Thymus (tissue), 11 donors: ENCODE measurements around the gene NCOA1. TPM values are rescaled to one million over a fixed set of nuclear protein-coding genes. Genes with fewer than 3 reads are reported as not detected.

Experiments used
- DNase-seq, 9 donors: peaks; one replicate each; pipeline ENCODE4 v3.0.0-alpha.2; 2013; ENCODE audit warnings: low spot score in 9 of 9, low read depth in 6 of 9, missing footprints in 1 of 9
- H3K27ac ChIP-seq, 2 donors: one replicate each; pipeline ENCODE4 v1.5.1; 2013; ENCODE audit warnings: control low read depth in 1 of 2, low read depth in 1 of 2, low read length in 1 of 2, mild to moderate bottlenecking in 1 of 2, moderate library complexity in 1 of 2
- H3K27me3 ChIP-seq, 2 donors: one replicate each; pipeline ENCODE4 v1.5.1; 2013; ENCODE audit warnings: low read length in 1 of 2; ENCODE audit not compliant: control insufficient read depth in 2 of 2, insufficient read depth in 1 of 2
- H3K36me3 ChIP-seq, 2 donors: one replicate each; pipeline ENCODE4 v1.5.1; 2013; ENCODE audit warnings: low read length in 1 of 2, mild to moderate bottlenecking in 1 of 2, moderate library complexity in 1 of 2; ENCODE audit not compliant: control insufficient read depth in 2 of 2, insufficient read depth in 2 of 2
- H3K4me1 ChIP-seq, 2 donors: one replicate each; pipeline ENCODE4 v1.5.1; 2013; ENCODE audit warnings: low read length in 2 of 2; ENCODE audit not compliant: control insufficient read depth in 2 of 2, insufficient read depth in 2 of 2
- H3K4me3 ChIP-seq, 2 donors: one replicate each; pipeline ENCODE4 v1.5.1; 2013; ENCODE audit warnings: low read length in 2 of 2, control low read depth in 1 of 2, mild to moderate bottlenecking in 1 of 2
- H3K9me3 ChIP-seq, 2 donors: one replicate each; pipeline ENCODE4 v1.5.1; 2013; ENCODE audit warnings: low read length in 1 of 2, mild to moderate bottlenecking in 1 of 2; ENCODE audit not compliant: control insufficient read depth in 2 of 2, insufficient read depth in 1 of 2
- WGBS: extraction: QIAGEN DNeasy Blood & Tissue Kit; methylation state at CpG from one replicate; pipeline ENCODE4 v1.1.7; 2013; 5-methylcytosine and 5-hydroxymethylcytosine counted together
- polyA plus RNA-seq: library from polyadenylated mRNA; stranded (reverse); fragments of 200-250 nt; gene quantifications from one replicate; pipeline ENCODE4 v1.2.3, GENCODE V29; 2013
- total RNA-seq: library from RNA; stranded (reverse); fragments of 120-200 nt; gene quantifications from one replicate; pipeline ENCODE4 v1.2.4, GENCODE V29; 2013
- donor health status: healthy.

The NCOA1 gene
- total and polyA plus RNA-seq, 2 donors, result 12.4 to 22.3 TPM

- Histone ChIP-seq H3K9me3 (no peaks in the 10 kb centered on the region), H3K27me3 (no peaks in the 10 kb centered on the region), H3K36me3 (peaks cover 79 to 84% of the 10 kb centered on the region in 2 donors), H3K4me1 (no peaks in the 10 kb centered on the region), H3K4me3 (no peak overlapping the region), H3K27ac (no peak overlapping the region)
- WGBS, result 99% methylated on average over 4 of the region's 4 CpGs
- no peak for DNase-seq
Observed at GRCh38 chr2:24816884-24817283, 325.8 kb downstream of the NCOA1 start.

GRCh38 chr2:24818721-24819167 lies 327.7 kb downstream of the NCOA1 start:
- no peak for DNase-seq
- H3K36me3 ChIP-seq, result peaks cover 87 to 94% of the 10 kb centered on the region in 2 donors

GRCh38 chr2:24819442-24820174 lies 328.6 kb downstream of the NCOA1 start:
- Histone ChIP-seq H3K36me3 (peaks cover 85 to 91% of the 10 kb centered on the region in 2 donors), H3K27ac (peak overlapping the region in 1 of 2 donors; percentile 3), H3K9me3 (no peaks in the 10 kb centered on the region), H3K27me3 (no peaks in the 10 kb centered on the region), H3K4me3 (no peak overlapping the region), H3K4me1 (no peaks in the 10 kb centered on the region)
- no peak for DNase-seq
- WGBS, result 97% methylated on average over 21 of the region's 21 CpGs

More at GRCh38 chr2:24818721-24819167, 327.7 kb downstream of the NCOA1 start:
- Histone ChIP-seq H3K9me3 (no peaks in the 10 kb centered on the region), H3K4me3 (no peak overlapping the region), H3K4me1 (no peaks in the 10 kb centered on the region), H3K27me3 (no peaks in the 10 kb centered on the region), H3K27ac (no peak overlapping the region)
- 97% methylated on average over 9 of the region's 9 CpGs for WGBS

GRCh38 chr2:24820175-24820513 lies 329.1 kb downstream of the NCOA1 start:
- peaks cover 80 to 86% of the 10 kb centered on the region in 2 donors for H3K36me3 ChIP-seq

More at GRCh38 chr2:24820175-24820513, 329.1 kb downstream of the NCOA1 start:
- 87% methylated on average over 7 of the region's 7 CpGs for WGBS
- DNase-seq, result no peak
- Histone ChIP-seq H3K4me3 (no peak overlapping the region), H3K27me3 (no peaks in the 10 kb centered on the region), H3K4me1 (no peaks in the 10 kb centered on the region), H3K27ac (no peak overlapping the region), H3K9me3 (no peaks in the 10 kb centered on the region)

Other genes with a start within 250 kb of the NCOA1 start
- gene ITSN2, start 130.7 kb upstream of the NCOA1 start, total RNA-seq, result 30.5 TPM
- 74.6 TPM for gene ITSN2, start 130.7 kb upstream of the NCOA1 start, polyA plus RNA-seq